ENCODE measurements around the gene GMPS.

Gene GMPS

DNA sequence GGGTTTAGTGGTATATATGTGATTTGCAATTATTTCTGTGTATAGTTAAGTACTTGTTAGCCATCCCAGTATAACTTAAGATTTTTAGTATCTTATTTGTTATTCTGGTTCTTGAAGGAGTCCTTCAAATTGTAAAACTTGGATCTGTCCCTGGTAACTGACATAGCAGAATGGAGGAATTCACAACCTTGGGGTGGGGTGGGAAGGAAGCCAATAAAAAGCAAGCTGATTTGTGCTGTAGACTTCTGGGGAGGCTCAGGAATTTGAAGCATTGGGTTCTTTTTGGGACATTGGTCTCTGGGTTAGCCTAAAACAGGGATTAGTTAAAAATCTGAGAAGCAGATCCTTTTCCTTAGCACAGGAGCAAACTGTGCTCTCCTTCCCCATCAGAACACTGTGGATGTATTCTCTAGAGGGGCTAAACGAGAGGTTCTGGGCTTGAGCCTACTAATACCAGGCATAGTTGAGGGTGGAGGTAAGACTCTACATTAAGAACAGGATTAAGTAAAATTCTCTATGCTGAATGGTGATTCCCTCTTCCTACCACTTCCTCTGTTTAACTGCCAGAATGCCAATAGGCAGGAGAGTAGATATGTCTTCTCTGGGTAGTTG lies 42.2 kb downstream of the GMPS start:
- TF ChIP-seq FOXM1 (IDR thresholded peaks at IDR 0.05; ENCODE audit: borderline replicate concordance, low read depth) (no peak), EGR1 (IDR thresholded peaks at IDR 0.05) (no peak), TEAD4 (IDR thresholded peaks at IDR 0.05) (no peak), CEBPB (IDR thresholded peaks at IDR 0.05) (no peak), CREB1 (IDR thresholded peaks at IDR 0.05; ENCODE audit: low read depth) (no peak), TAF1 (IDR thresholded peaks at IDR 0.05; ENCODE audit: low read depth) (no peak), TCF12 (IDR thresholded peaks at IDR 0.05; ENCODE audit: low read depth) (no peak), NFIC (IDR thresholded peaks at IDR 0.05) (no peak), ZBTB7A (IDR thresholded peaks at IDR 0.05; ENCODE audit: low read depth) (no peak), RAD21 (IDR thresholded peaks at IDR 0.05; ENCODE audit: low read depth) (no peak), YY1 (IDR thresholded peaks at IDR 0.05; ENCODE audit: low read depth) (no peak), EP300 (IDR thresholded peaks at IDR 0.05; ENCODE audit: borderline replicate concordance) (no peak)
- TF ChIP-seq, protein P1, sequence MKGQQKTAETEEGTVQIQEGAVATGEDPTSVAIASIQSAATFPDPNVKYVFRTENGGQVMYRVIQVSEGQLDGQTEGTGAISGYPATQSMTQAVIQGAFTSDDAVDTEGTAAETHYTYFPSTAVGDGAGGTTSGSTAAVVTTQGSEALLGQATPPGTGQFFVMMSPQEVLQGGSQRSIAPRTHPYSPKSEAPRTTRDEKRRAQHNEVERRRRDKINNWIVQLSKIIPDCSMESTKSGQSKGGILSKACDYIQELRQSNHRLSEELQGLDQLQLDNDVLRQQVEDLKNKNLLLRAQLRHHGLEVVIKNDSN (IDR thresholded peaks at IDR 0.05) = no peak
- TF ChIP-seq, protein P2, sequence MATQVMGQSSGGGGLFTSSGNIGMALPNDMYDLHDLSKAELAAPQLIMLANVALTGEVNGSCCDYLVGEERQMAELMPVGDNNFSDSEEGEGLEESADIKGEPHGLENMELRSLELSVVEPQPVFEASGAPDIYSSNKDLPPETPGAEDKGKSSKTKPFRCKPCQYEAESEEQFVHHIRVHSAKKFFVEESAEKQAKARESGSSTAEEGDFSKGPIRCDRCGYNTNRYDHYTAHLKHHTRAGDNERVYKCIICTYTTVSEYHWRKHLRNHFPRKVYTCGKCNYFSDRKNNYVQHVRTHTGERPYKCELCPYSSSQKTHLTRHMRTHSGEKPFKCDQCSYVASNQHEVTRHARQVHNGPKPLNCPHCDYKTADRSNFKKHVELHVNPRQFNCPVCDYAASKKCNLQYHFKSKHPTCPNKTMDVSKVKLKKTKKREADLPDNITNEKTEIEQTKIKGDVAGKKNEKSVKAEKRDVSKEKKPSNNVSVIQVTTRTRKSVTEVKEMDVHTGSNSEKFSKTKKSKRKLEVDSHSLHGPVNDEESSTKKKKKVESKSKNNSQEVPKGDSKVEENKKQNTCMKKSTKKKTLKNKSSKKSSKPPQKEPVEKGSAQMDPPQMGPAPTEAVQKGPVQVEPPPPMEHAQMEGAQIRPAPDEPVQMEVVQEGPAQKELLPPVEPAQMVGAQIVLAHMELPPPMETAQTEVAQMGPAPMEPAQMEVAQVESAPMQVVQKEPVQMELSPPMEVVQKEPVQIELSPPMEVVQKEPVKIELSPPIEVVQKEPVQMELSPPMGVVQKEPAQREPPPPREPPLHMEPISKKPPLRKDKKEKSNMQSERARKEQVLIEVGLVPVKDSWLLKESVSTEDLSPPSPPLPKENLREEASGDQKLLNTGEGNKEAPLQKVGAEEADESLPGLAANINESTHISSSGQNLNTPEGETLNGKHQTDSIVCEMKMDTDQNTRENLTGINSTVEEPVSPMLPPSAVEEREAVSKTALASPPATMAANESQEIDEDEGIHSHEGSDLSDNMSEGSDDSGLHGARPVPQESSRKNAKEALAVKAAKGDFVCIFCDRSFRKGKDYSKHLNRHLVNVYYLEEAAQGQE (IDR thresholded peaks at IDR 0.05; ENCODE audit: low read depth) = no peak
- TF ChIP-seq, protein P3, sequence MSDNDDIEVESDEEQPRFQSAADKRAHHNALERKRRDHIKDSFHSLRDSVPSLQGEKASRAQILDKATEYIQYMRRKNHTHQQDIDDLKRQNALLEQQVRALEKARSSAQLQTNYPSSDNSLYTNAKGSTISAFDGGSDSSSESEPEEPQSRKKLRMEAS (IDR thresholded peaks at IDR 0.05) = no peak

DNA sequence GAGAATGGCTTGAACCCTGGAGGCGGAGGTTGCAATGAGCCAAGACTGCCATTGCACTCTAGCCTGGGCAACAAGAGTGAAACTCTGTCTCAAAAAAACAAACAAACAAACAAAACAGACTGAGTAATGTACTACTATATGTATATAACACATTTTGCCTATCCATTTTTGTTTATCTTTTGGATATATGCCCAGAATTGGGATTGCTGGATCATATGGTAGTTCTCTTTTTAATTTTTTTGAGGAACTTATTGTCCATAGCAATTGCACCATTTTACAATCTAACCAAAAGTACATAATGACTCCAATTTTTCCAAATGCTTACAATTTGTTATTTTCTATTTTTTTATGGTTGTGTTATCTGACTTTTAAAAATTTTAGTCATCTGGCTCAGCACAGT lies 47.3 kb downstream of the GMPS start:
- TF ChIP-seq CEBPB (IDR thresholded peaks at IDR 0.05) (no peak), RAD21 (IDR thresholded peaks at IDR 0.05; ENCODE audit: low read depth) (no peak), EP300 (IDR thresholded peaks at IDR 0.05; ENCODE audit: borderline replicate concordance) (no peak), NFIC (IDR thresholded peaks at IDR 0.05) (no peak), TCF12 (IDR thresholded peaks at IDR 0.05; ENCODE audit: low read depth) (no peak), EGR1 (IDR thresholded peaks at IDR 0.05) (no peak), CREB1 (IDR thresholded peaks at IDR 0.05; ENCODE audit: low read depth) (no peak), TEAD4 (IDR thresholded peaks at IDR 0.05) (no peak), FOXM1 (IDR thresholded peaks at IDR 0.05; ENCODE audit: borderline replicate concordance, low read depth) (no peak), YY1 (IDR thresholded peaks at IDR 0.05; ENCODE audit: low read depth) (no peak), TAF1 (IDR thresholded peaks at IDR 0.05; ENCODE audit: low read depth) (no peak), ZBTB7A (IDR thresholded peaks at IDR 0.05; ENCODE audit: low read depth) (no peak)
- TF ChIP-seq, protein P2 (IDR thresholded peaks at IDR 0.05; ENCODE audit: low read depth) = no peak
- TF ChIP-seq, protein P3 (IDR thresholded peaks at IDR 0.05) = no peak
- TF ChIP-seq, protein P1 (IDR thresholded peaks at IDR 0.05) = no peak

DNA sequence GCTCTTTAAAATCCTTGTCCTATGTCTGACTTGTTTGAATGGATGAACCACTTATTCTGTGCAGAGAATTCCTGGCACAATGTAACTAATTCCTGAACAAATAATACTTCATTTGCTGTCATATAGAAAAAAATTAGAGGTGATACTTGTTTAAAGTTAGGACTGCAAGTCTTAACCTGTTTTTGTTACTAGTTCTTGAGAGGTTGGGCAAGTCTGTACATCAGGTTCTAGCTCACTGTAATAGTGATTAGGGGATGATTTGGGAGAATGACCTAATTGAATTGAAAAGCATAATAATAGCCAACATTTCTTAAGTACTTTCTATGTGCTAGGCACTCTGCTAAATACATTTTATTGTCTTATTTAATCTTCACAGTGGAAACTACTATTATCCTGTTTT lies 49.3 kb downstream of the GMPS start:
- TF ChIP-seq ZBTB7A (IDR thresholded peaks at IDR 0.05; ENCODE audit: low read depth) (no peak), NFIC (IDR thresholded peaks at IDR 0.05) (no peak), RAD21 (IDR thresholded peaks at IDR 0.05; ENCODE audit: low read depth) (no peak), EP300 (IDR thresholded peaks at IDR 0.05; ENCODE audit: borderline replicate concordance) (no peak), CREB1 (IDR thresholded peaks at IDR 0.05; ENCODE audit: low read depth) (no peak), TCF12 (IDR thresholded peaks at IDR 0.05; ENCODE audit: low read depth) (no peak), FOXM1 (IDR thresholded peaks at IDR 0.05; ENCODE audit: borderline replicate concordance, low read depth) (no peak), TAF1 (IDR thresholded peaks at IDR 0.05; ENCODE audit: low read depth) (no peak), YY1 (IDR thresholded peaks at IDR 0.05; ENCODE audit: low read depth) (no peak), TEAD4 (IDR thresholded peaks at IDR 0.05) (no peak), CEBPB (IDR thresholded peaks at IDR 0.05) (no peak), EGR1 (IDR thresholded peaks at IDR 0.05) (no peak)
- TF ChIP-seq, protein P3 (IDR thresholded peaks at IDR 0.05) = no peak
- TF ChIP-seq, protein P2 (IDR thresholded peaks at IDR 0.05; ENCODE audit: low read depth) = no peak
- TF ChIP-seq, protein P1 (IDR thresholded peaks at IDR 0.05) = no peak

All from Ishikawa (cell line).